Gastrocnemius medialis (tissue), 4 donors: ENCODE measurements around the gene RGP1.

Experiments
- POLR2A ChIP-seq, 2 donors: fragments of 450-650 bp; IDR thresholded peaks; one replicate each; pipeline ENCODE4 v1.6.1; 2017; ENCODE audit warnings: antibody characterized with exemption in 2 of 2, mild to moderate bottlenecking in 2 of 2, moderate library complexity in 2 of 2
- TF ChIP-seq, protein P1 (sequence below), 5 experiments: fragments of 450-650 bp in 3 of 5; fragments of 200-600 bp in 2 of 5; sonication (generic) in 2 of 5; IDR thresholded peaks in 4 of 5; conservative IDR thresholded peaks in 1 of 5; 1 replicate in 4 of 5; 2 replicates in 1 of 5; pipeline ENCODE4 v1.5.1; 2016 to 2019; ENCODE audit warnings: antibody characterized with exemption in 5 of 5, mild to moderate bottlenecking in 3 of 5, moderate library complexity in 3 of 5

DNA sequence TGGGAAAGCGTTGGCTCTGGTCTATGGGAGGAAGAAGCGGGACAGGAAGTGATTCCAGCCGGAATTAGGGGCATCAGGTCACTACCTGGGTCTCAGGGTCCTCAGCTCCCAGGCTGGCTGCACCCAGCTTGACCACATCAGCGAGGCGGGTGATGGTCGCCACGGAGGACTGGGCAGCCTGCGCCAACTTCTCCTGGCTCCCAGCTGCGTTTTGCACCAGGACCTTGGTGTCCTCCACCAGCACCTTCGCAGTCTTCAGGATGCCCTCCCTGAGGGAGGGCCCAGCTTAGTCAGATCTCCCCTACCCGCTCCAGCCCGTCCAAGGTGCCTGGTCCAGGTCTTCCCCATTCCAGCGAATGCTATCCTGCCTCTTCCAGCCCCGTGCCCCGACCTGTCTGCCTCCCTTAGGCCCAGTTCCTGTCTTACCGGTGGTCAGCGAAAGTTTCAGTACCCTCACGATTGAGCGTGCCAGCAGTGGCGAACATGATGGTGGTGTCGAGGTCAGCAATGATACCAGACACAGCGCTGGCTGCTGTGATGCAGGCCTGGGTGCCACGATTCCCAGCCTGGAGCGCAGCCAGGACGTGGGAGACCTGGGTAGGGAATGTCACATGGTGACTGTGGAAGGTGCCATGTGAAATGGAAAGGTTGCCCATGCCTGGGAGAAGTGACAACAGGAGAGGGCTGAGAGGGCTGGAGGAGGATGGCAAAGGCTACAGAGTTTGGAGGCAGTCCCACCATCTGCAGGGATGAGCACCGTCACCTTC is 45.0 kb upstream of the RGP1 start:
- TF ChIP-seq, protein P1, sequence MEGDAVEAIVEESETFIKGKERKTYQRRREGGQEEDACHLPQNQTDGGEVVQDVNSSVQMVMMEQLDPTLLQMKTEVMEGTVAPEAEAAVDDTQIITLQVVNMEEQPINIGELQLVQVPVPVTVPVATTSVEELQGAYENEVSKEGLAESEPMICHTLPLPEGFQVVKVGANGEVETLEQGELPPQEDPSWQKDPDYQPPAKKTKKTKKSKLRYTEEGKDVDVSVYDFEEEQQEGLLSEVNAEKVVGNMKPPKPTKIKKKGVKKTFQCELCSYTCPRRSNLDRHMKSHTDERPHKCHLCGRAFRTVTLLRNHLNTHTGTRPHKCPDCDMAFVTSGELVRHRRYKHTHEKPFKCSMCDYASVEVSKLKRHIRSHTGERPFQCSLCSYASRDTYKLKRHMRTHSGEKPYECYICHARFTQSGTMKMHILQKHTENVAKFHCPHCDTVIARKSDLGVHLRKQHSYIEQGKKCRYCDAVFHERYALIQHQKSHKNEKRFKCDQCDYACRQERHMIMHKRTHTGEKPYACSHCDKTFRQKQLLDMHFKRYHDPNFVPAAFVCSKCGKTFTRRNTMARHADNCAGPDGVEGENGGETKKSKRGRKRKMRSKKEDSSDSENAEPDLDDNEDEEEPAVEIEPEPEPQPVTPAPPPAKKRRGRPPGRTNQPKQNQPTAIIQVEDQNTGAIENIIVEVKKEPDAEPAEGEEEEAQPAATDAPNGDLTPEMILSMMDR (IDR thresholded peaks at IDR 0.05 in 4 of 5, conservative IDR thresholded peaks at IDR 0.05 in 1 of 5) = no peak
- no peak for TF ChIP-seq POLR2A (IDR thresholded peaks at IDR 0.05)
